OCI-LY7 (cell line): Measurements from ENCODE around the gene CDK18.

Source experiments
- CTCF ChIP-seq: fragments of 200-600 bp; sonication (generic); conservative IDR thresholded peaks from 2 replicates; pipeline ENCODE4 v1.5.1; 2014; ENCODE audit warnings: mild to moderate bottlenecking, antibody characterized with exemption, low read length, moderate library complexity, mixed read lengths
- EZH2phosphoT487 ChIP-seq: fragments of 200-600 bp; sonication (generic); IDR thresholded peaks from 2 replicates; pipeline ENCODE4 v1.6.1; 2018; ENCODE audit warnings: low read depth, borderline replicate concordance, mild to moderate bottlenecking, mixed run types, antibody characterized with exemption, low read length, moderate library complexity, mixed read lengths

- TF ChIP-seq CTCF (no peak), EZH2phosphoT487 (no peak)
Observed at GRCh38 chr1:205502992-205503391, 1.5 kb upstream of the CDK18 start.
